ENCODE results near the gene CPB2.

CPB2 gene, protein sequence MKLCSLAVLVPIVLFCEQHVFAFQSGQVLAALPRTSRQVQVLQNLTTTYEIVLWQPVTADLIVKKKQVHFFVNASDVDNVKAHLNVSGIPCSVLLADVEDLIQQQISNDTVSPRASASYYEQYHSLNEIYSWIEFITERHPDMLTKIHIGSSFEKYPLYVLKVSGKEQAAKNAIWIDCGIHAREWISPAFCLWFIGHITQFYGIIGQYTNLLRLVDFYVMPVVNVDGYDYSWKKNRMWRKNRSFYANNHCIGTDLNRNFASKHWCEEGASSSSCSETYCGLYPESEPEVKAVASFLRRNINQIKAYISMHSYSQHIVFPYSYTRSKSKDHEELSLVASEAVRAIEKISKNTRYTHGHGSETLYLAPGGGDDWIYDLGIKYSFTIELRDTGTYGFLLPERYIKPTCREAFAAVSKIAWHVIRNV

DNA sequence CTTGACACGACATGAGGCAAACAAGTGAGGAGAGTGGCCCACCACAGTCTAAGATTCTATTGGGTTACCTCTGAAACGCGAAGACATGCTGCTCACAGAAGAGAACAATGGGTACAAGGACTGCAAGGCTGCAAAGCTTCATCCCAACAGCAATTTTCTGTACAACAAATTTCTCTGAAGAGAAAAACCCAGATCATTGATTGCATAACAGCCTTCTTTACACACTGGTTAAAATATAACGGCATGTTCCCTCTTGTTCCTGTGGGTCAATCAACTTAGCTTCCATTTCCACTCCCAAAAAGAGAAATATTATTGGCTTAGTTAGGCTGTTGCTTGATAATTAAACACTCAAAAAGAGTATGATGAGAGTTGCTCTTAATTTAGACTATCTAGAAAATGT lies at the start of gene CPB2:
TSS of gene CPB2 (minus strand) at position 166 of the 400 bp plus-strand sequence. CDS start at position 142, 24 bp downstream.
- TF ChIP-seq, protein P1, sequence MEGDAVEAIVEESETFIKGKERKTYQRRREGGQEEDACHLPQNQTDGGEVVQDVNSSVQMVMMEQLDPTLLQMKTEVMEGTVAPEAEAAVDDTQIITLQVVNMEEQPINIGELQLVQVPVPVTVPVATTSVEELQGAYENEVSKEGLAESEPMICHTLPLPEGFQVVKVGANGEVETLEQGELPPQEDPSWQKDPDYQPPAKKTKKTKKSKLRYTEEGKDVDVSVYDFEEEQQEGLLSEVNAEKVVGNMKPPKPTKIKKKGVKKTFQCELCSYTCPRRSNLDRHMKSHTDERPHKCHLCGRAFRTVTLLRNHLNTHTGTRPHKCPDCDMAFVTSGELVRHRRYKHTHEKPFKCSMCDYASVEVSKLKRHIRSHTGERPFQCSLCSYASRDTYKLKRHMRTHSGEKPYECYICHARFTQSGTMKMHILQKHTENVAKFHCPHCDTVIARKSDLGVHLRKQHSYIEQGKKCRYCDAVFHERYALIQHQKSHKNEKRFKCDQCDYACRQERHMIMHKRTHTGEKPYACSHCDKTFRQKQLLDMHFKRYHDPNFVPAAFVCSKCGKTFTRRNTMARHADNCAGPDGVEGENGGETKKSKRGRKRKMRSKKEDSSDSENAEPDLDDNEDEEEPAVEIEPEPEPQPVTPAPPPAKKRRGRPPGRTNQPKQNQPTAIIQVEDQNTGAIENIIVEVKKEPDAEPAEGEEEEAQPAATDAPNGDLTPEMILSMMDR (IDR thresholded peaks at IDR 0.05), result no peak
- TF ChIP-seq ZFX (IDR thresholded peaks at IDR 0.05; ENCODE audit: borderline replicate concordance), result no peak
- H3K27ac ChIP-seq, result no peak within 1 kb of the TSS

DNA sequence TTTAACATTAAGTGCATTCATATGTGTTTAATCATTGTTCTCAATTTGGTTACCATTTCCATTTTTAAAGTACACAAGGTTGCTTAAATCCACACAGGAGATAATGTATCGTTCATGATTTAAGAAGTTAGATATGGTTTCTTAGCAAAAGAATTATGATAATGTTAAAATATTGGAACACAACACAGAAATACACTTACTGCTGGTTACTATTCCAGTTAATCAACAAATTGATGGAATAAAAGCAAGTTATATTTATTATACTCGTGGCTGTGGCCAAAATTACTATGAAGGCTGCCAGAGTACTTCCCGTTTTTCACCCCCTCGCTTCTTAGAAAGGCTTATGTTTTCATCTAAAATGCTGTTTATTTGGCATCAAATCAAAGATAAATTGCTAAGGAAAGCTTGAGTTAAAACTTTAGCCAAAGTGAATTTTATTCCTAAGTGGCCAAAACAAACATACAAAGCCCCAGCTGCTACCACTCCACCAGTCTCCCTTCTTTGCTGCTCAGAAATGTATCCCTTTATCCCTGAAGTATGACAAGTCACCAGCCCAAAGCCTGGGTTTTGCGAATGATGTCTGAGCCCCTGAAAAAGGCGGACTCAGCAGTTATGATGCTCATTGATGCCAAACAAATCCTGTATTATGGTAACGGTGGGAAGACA lies 49.4 kb upstream of the CPB2 start:
- H3K27ac ChIP-seq, result no peak overlapping the region
- TF ChIP-seq ZFX (IDR thresholded peaks at IDR 0.05; ENCODE audit: borderline replicate concordance), result no peak
- TF ChIP-seq, protein P1 (IDR thresholded peaks at IDR 0.05), result no peak

DNA sequence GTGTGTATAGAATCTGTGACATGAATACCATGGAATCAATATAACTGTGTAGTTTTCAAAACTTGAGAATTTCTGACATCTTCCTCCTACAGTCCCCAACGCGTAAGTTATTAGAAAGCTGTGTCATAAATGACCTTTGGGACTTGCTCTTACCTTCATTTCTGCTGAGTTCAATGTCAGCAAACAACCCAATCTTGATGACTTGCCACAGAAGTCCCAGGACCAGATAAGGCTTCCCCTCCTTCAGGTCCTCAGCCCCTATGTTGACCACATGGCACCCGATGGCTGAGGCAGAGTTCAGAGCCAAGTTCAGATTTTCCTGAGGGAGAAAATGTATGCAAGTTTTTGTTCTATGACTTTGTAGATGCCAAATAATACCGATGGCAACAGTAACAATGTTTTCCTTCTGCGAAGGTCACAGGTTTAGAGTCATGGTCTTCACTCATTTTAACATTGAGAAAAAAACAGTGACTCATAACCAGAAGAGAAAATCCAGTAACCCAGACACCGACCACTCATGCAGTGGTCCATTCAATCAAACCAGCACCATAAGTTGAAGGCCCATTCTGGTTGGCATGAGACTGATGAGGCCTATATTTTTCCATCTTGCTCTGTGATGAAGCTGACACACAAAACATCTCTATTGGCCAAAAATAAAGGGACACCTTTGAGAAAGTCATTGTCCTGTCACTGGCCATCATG lies 47.9 kb upstream of the CPB2 start:
- H3K27ac ChIP-seq, result no peak overlapping the region
- TF ChIP-seq, protein P1 (IDR thresholded peaks at IDR 0.05), result no peak
- no peak for TF ChIP-seq ZFX (IDR thresholded peaks at IDR 0.05; ENCODE audit: borderline replicate concordance)

DNA sequence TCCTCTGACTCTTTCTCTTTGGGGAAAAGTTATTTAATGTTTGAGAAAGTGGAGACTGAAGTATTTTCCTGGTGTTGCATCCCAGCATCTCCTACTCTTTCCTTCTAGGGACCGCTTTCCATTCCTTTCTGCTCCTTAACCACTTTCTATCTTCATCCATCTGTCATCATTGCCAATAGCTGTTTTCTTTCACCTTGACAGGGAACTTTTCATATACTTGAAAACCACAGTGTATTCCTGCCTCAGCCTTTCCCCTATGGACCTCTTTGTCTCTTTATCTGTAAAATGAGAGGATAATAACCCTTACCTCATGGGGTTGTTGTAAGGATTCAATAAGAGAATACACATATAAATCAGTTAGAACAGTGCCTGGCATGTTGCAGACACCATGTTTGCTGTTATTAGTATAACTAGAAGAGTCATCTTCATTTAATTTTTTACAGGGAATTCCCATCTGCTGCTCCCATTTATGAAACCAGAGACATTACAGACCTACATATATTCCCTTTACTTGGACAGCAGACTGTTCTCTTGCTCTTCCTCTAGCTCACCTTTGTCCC lies 45.4 kb upstream of the CPB2 start:
- TF ChIP-seq ZFX (IDR thresholded peaks at IDR 0.05; ENCODE audit: borderline replicate concordance), result no peak
- TF ChIP-seq, protein P1 (IDR thresholded peaks at IDR 0.05), result no peak
- no peak overlapping the region for H3K27ac ChIP-seq

DNA sequence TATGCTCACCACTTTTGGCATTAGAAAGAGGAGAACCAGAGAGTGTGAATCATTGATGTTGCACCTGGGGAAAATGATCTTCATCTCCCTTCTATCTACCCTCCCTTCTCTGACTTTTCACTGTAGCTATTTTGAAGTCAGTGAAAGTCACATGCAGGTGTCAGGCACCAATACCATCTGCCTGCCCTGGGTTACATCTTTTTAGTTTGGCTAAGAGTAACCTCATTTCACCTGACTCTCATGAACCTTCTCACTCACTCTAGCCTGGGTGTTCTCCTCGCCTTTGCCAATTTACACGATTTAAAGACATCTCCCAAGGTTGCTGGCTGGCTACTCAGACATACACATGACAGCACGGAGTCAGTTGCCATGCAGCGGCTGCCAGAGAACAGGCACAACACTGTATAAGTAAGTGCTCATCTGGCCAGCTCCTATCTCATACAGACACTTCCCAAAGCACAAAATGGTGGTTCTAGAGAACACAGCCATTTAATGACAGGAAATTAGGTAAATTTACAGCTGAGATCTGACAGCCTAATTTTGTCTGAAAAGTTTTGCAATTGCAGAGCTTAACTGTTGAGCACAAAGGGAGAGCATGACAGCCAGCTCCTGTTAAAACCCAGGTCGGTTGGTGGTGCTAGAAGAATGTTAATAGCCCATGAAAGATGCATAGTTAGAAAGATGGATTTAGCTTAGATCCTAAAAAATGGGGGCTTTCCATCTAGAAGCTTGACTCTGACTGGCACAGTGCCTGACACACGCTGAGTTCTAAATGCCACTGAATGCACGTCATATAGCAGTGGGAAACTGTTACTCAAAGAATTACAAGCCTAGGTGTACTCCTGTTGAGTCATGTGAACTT lies 44.7 kb upstream of the CPB2 start:
- TF ChIP-seq ZFX (IDR thresholded peaks at IDR 0.05; ENCODE audit: borderline replicate concordance), result no peak
- TF ChIP-seq, protein P1 (IDR thresholded peaks at IDR 0.05), result no peak
- no peak overlapping the region for H3K27ac ChIP-seq

DNA sequence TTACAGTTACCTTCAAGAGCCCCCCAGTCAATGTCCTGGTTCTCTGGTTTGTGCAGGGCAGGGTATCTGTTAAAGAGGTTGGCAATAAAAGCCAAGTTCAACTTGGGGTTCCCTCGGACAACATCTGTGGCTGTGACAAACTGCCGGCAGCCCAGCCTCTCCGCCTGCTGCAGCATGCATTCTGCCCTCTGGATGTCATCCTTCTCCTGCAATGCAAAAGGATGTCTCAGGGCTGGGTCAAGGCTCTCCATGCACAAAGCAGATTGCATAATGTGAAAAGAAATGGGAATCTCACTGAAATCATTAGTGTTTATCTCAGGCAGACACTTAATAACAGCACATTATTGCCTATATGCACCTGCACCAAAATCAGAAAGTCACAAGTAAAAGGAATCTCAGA lies 42.1 kb upstream of the CPB2 start:
- TF ChIP-seq, protein P1 (IDR thresholded peaks at IDR 0.05), result peak; percentile 81
- TF ChIP-seq ZFX (IDR thresholded peaks at IDR 0.05; ENCODE audit: borderline replicate concordance), result no peak
- peak overlapping the region; percentile 53 for H3K27ac ChIP-seq

All from 22Rv1 (cell line).